HG03135 (cell line): ENCODE results near the gene XRCC4.
A peak's percentile ranks its signal among the peaks of the same experiment; 100 is the strongest.
"Not testable (repeated sequence)": the region's sequence is repeated elsewhere in the genome, so short reads cannot be mapped to it uniquely, and the experiment has no call there.

ENCODE experiments used
- ATAC-seq: cut with Tn5 transposase; IDR thresholded peaks from one replicate; pipeline ENCODE4 v1.9.1; 2021; ENCODE audit warnings: mild to moderate bottlenecking, moderate library complexity; ENCODE audit not compliant: unreplicated experiment

The XRCC4 gene

DNA sequence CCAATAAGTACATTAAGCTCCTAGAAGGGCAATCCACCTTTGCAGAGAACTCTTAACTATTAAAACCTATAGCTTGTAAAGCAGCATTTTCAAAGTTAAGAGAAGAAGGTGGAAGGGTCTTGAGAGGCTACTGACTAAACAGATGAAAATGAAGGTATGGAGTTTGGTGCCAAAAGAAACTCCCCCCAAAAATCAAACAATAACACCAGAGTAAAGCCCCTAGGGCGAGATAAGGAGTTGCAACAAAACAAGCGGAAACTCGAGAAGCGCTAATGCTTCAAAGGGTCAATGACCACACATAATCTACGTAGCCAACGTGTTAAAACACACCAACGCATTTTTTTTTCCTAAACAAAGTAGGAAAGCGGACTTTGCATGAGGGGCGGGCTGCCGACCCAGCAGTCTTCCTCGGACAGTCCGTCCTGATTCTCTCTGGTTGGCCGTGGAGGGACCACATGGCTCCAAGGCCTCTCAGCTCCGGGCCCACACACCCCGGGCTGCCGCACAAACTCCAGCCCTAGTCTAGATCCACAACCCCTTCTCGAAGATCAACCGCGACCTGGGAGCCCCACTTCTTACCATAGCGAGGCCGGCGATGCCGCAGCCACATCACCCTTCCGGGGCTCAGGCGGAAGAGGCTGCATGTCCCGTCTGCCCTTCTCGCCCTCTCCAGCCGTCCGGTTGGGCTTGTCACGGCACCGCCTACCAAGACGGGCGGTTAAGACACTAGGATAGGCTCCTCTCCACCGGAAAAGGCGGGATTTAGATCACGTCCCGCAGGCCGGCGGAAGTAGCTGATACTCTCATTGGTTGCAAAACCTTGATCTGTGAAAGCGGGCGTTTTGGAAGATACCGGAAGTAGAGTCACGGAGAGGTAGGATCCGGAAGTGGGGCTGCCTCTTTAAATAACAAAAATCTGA is at the start of gene XRCC4, which contains the start of gene TMEM167A:
XRCC4 (plus strand) TSS at position 806 of the 920 bp plus-strand sequence. CDS start 27,373 bp downstream, outside the sequence.
TMEM167A (minus strand) TSS at position 653 of the 920 bp plus-strand sequence; CDS start at position 582, 71 bp downstream.
- ATAC-seq: peak; percentile 99

DNA sequence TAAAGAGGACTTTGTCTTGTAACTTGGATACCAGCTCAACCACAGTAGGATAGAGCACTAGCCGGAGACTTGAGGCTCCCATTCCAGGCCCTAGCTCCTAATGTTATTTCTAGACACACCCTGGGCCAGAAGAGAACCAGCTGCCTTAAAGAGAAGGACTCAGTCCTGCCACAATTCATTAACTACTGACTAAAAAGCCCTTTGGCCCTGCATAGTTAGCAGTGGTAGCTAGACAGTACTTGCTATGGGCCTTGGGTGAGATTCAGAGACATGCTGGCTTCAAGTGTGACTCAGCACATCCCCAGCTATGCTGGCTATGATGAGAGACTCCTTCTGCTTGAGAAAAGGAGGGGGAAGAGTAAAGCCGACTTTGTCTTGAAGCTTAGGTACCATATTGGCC is 47.4 kb upstream of the XRCC4 start:
- ATAC-seq: no peak

DNA sequence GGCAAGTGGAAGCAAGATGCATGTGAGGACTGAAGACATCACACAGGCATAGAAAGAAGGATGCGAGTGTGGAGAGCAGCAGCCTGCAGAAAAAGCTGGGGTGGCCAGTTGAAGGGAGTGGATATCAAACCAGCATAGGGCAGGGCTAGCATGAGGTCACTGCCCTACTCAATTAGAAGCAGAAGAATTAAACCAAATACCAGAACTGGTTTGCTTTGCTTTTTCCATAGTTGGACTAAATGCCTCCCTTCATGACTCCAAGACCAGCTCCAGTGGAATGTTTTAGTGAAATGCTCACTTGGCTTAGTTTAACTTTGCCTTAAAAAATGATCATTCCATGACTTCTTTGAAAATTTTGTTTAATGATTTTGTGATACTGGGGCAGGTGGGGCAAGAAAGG is 46.0 kb upstream of the XRCC4 start:
- ATAC-seq: no peak

DNA sequence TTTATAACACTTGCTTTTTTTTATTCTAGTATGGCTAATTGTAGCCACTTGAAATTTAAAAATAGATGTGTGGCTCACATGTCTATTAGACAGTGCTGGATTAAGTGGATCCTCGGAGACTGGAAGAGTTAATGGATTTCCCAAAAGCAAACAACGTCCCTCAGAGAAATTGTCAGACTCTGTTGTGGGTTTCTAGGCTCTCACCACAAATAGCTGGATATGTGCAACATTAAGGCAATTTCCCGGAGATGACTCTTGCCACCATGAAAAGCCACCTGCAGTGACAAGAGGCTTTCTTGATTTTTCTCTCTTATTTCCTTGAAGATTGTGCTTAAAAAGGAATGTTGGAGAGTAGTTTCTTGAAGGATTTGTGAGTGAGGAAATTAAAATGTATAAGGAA is 43.3 kb upstream of the XRCC4 start:
- no peak for ATAC-seq

DNA sequence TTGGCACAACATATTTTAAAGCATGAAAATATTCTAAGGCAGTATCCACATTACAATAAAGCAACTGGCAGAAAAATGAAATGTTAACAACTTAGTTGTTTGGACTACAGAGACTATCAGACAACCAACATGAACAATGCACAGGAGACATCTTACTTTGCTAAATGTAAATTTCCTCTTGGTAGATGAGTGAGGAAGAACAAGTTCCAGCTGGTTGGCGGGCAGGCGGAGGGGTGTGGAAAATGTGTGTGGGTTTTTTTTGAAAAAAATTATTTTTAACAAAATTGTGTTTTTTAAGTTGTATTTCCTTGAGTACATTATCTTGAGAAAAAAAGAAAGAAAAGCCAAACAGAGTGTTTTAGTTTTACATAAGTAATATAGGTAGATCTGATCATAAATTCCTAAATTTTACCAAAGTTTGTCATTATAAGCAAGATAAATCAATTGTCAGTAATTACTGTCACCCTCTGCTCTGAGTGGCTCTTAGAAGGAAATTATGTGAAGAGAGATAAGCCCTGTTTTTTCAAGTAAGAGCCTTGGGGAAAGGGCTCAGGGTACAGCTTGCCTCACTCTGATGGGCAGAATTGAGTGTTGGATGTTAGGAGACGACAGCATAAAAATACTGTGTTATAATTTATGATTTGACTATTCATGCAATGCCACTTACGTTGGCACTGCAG is 42.7 kb upstream of the XRCC4 start:
- ATAC-seq: no peak

DNA sequence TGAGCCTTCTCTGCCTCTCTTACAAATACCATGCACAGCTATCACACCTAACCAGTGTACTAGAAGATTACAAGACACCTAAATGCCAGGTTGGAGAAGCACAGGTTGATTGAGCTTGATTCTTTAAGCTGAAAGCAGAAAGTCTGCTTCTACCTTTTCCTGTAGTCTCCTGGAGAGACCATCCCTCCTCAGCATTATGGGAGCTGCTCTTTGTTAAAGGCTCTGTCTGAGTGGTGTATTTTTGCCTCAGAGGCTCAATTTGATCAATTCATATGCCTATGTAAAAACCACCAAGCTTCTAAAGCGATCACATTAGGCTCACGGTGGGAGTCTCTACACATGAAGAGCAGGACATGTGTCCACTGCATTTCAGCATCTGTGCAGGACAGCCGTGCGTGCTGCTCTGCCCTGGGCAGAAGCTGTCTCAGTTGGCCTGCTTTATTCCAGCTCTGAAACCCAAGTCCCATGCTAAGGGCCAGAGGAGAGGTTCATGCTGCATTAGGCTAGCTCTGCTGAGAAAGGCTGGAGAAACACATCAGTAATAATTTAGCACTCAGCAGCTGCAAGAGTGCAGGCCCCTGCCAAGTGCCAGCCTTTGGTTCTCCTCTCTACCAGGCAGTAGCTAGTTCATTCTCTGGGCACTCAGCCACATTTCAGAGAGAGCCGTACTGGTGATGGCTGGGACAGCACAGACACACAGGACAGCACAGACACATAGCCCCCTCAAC is 41.8 kb upstream of the XRCC4 start:
- no peak for ATAC-seq

DNA sequence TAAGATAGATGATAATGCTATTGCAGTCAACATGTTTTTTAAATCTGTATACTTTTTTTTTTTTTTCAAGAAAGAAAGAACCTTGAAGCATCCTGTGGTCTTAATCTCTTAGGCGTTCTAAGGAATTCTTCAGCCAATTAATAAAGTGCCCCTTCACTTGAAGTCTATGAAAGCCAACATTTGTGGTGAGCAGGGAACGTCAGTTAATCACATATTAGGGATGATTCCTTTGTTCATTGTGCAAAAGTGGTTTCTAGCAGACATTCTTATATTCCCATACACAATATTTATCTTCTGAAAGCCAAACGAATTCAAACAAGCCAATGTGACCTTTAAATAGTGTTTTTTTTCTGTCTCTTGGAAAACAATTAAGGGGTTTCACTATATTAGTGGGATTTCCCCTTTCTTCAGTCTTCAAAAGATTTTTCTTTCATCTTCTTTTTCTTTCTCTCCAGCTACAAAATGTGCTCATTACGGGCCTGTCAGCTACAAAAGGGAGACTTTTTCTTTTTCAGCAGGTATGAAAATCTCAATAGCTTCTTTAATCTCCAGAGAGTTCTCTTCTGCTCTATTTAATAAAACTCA is 40.3 kb upstream of the XRCC4 start:
- no peak for ATAC-seq

DNA sequence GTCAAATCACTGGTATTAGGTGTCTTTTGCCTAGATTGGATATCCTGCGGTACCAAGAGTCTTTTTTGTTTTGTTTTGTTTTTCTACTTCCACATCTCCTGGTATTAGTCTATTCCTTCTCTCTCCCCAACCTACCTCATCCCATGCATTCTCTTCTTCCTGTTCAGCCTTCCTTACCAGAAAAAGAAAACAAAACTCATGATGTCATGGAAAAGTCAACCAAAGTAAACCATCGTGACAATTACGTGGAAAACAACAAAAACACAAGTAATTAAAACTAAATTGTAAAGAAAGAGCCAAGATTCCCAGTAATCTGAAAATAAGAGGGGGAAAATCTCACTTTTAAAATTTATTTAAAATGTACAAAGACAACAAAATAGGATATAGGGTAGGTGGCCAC is 38.4 kb upstream of the XRCC4 start:
- ATAC-seq: no peak

DNA sequence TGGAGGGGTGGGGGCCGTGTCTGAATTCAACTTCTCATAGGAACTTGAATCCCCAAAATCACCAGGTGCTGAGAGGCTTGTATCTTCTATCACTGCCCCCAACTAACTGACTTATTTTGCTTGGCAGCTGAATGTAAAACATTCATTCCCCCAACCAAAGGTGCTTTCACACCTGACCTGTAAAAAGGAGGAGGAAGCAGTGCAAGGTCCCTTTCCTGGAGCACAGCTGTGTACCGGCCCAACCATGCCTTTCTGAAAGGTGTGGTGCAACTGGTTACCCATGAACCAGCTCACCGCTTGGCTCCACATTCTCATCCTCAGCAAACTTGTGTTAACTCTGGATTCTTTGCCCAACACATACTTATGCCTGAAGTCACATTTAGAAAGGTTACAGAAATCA is 34.8 kb upstream of the XRCC4 start:
- ATAC-seq: no peak

DNA sequence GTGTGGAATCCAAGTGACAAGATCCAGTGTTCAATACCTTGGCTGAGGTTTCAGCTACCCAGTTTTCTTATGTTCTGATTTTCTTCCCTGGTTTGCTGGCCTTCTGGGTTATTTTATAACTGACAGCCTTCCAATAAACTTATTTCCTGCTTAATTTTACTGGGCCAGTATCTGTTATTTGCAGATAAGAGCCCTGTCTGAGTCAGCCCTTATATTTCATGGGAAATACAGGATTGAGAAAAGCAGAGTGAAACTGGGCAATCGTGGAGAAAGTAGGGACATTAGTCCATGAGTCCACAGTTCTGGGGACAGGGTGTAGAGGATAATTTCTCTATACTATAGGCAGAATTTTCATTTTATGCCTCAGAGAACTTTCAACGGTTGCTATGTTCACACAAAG is 32.4 kb upstream of the XRCC4 start:
- no peak for ATAC-seq

DNA sequence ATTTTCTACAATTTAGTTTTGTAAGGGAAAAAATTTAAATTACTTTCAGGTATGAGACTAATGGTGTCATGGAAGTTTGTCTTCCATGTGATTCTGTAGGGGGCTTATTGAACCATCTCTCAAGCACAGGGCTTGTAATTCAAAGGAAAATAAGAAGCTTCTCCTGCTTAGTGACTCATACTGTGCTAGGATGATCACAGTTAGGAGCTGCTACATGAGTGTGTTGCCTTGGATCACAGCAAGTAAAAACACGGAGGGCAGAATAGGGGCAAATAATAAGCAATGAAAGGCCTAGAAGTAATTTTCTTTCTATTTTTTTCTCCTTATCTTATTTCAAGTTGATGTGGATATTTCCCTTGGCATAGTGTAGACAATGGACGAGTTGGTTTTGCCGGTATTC is 29.1 kb upstream of the XRCC4 start:
- ATAC-seq: no peak

DNA sequence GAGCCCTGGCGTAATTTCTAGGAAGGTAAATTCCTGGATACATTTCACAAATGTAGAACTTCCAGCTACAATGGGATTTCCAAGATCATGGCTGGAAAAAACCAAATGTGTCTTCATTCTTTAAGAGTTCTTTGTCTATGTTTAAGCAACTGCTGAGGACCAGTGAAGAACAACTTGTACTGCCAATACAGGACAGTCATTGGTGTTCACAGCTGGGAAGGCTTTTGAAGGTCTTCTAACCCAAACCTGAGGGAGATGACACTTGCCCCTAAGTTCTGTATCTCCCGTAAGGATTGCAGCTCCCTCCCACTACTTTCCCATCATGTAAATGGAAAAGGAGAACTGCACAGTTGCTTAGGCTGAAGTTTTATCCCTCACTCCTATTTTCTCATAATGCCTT is 28.5 kb upstream of the XRCC4 start:
- ATAC-seq: no peak

DNA sequence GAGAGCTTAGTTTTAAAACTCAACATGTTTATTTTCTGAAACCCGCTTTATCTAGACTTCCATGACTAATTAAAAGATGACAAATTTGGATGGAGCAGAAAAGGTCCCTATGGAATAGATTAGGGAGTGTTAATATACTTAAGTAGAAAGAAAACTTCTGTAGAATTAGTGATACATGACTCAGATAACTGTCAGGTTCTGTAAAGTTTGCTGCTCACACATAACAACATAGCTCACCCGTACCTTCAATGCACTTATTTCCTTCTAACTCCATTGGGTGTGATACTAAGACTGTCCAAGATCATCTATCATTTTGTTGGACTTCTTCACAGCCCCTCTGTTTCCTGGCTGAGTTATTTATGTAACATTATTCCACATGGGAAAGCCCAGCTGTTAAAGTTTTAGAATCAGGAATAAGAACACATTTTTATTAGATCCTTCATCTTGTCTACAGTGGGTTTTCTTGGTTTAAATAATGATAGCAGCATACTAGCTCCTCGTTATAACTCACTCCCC is 27.9 kb upstream of the XRCC4 start:
- no peak for ATAC-seq

DNA sequence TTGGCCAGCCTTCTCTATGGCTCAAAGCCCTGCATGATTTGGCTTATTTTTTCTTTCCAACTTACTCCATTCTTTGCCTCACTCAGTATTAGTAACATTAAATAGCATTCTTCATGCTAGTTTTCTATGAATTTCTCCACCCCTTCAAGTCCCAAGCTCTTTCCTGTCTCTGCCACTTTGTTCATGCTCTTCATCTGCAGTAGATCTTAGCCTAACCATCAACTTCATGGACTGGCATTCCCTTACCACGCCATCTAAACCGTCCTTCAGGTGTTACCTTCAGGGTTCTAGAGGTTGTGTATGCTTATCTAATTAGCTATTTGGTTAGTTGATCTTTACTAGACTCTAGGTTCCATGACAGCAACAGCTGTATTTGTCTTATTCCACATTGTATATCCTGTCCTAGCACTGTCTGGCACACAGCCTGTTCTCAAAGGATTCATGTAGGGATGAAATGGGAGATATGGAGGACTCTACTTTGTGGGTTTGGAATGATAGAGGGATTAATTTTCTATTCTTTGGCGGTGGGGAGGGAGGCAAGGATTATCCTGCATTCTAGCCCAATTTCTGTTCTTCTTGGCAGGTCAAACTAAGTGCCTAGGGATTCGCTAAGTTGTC is 26.5 kb upstream of the XRCC4 start:
- no peak for ATAC-seq

DNA sequence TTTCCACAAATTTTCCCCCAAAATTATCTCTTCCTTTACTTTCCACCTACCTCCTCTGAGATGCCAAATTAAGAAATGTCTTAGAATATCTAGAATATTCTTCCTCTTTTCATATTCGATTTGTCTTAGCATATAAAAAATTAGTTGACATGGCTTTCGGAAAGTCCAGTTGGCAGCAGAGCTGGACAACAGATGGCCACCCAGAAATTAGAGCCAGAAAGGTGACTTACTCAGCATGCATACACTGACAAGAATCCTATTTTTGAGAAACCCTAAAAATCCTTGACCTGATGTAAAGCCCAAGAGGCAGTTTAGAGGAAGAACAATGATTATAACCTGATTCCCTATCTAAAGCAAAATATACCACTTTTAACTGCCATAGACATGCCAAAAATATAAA is 22.2 kb upstream of the XRCC4 start:
- ATAC-seq: no peak

DNA sequence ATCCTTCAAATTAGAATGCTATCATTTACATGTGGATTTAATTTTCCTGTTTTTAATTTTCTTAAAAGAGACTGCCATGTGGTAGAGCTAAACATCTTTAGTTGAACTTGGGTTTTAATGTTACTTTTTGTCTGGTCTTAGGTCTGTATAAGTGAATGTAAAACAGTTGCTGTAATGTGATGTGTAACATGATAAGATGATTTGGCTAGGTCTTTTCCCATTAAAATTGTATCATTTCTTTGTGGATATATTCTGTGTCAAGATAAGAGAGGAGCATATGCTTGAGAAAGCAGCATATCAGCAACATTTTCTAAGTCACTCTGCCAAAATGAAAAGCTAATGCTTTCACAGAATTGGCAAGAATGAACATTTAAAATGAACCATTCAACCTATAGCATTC is 18.6 kb upstream of the XRCC4 start:
- no peak for ATAC-seq

DNA sequence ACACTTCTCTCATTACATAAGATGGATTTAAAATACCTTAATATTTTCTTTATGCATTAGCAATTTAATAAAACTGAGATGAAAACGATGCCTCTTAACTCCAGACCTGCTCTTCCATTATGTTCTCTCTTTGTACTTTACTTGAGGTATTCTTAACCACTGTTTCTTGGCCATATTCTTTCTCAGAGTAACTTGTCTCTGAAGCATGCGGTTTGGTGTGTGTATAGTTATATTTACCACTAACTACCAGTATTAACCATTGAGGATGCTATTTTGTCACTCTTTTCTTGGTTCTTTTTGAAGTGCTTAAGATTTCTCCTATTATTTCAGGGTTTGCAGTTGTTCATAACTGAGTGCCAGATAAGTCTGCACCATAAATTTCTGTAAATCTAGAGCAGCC is 18.0 kb upstream of the XRCC4 start:
- no peak for ATAC-seq

DNA sequence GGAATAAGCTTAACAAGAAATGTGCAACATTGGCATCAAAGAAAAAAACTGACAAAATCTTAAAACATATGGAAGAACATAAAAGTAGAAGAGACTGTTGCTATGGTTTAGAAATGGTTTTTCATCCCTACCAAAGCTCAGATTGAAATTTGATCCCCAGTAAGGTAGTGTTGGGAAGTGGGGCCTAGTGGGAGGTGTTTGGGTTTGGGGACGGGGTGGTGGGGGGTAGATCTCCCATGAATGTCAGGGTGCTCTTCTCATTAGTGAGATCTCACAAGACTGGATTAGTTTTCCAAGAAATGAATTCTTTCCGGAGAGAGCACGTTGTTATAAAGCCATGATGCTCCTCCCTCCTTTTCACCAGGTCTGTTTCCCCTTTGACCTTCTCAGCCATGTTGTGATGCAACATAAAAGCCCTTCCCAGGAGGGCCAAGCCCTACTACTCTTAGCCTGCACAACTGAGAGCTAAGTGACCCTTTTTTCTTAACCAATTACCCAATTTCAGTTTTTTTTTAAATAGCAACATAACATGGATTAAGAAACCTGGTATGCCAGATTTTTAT is 10.7 kb upstream of the XRCC4 start:
- no peak for ATAC-seq

DNA sequence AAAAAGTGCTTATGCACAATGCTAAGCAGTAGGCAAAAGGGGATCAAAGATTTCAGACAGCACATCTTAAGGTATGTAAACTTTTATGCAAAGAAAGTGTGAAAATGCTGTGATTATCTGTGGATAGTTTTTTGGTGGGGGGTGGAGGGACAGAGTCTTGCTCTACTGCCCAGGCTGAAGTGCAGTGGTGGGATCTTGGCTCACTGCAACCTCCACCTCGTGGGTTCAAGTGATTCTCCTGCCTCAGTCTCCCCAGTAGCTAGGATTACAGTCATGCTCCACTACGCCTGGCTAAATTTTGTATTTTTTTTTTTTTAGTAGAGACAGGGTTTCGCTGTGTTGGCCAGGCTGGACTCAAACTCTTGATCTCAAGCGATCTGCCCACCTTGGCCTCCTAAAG is 10.0 kb upstream of the XRCC4 start:
- ATAC-seq: not testable (repeated sequence)
